HFF-Myc (cell line): Measurements from ENCODE around the gene TM2D3.

Experiments used
- DNase-seq: peaks from one replicate; pipeline ENCODE4 v3.0.0-alpha.2; 2011; ENCODE audit warnings: low read depth; ENCODE audit errors: extremely low read depth
- H3K4me3 ChIP-seq: replicated peaks from 2 replicates; pipeline ENCODE4 v1.5.1; 2011; ENCODE audit warnings: low read depth, mild to moderate bottlenecking, control low read depth, low read length
- CTCF ChIP-seq: IDR thresholded peaks from 2 replicates; pipeline ENCODE4 v1.5.1; 2012; ENCODE audit warnings: mild to moderate bottlenecking, low read depth, low read length, control low read depth; ENCODE audit errors: missing control alignments

TM2D3 gene

DNA sequence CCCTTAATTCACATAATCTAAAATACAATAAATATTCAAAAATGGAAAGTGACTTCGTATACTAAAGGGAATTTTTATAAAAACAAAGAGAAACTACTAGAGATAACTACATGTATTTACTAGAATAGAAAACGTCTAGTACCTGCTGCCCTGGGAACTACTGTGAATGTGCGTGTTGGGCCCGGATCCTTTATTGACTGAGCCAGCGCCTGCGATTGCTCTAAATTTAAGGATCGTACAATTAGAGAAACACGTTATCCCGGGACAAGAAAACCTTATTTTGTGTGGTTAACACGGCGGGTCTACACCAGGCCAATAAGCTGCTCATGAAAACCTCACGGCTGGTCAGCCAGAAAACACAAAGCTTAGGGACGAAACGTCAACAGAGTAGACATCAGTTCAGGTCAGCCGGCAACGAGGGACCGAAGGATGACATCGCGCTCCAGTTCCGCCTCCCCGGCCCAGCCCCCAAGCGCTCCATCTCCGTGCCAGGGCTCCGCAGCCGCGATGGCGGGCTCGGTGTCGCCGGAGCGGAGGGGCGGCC, 555 bp downstream of the TM2D3 start:
- no peak for DNase-seq

DNA sequence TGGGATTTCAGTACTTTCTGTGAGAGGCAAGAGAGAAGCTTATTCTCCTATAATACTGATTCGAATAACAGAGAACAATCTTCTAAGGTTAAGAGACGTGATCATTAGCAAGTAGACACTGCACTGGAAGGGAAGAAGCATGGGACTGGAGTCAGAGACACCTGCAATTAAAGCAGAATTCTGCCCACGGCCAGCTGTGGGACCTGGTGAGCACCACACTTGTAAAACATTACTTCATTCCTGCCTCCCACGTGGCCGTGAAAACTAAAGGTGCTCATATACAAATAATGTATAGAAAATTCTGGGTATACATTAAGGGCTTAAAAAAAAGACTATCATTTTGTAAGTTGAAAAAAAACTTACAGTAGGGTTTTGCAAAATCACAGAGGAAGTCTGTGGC, 2.0 kb downstream of the TM2D3 start:
- no peak for DNase-seq
- TF ChIP-seq CTCF = no peak
- peak overlapping the region; percentile 69 for H3K4me3 ChIP-seq

More for the DNA sequence above, 555 bp downstream of the TM2D3 start:
- no peak for TF ChIP-seq CTCF
- peak overlapping the region; percentile 69 for H3K4me3 ChIP-seq

GRCh38 chr15:101648356-101648755, 3.8 kb downstream of the TM2D3 start:
- no peak overlapping the region for H3K4me3 ChIP-seq
- no peak for DNase-seq
- TF ChIP-seq CTCF = no peak

- H3K4me3 ChIP-seq = no peak overlapping the region
- DNase-seq = no peak
- TF ChIP-seq CTCF = no peak
Measured at GRCh38 chr15:101647251-101647650, 4.9 kb downstream of the TM2D3 start.

DNA sequence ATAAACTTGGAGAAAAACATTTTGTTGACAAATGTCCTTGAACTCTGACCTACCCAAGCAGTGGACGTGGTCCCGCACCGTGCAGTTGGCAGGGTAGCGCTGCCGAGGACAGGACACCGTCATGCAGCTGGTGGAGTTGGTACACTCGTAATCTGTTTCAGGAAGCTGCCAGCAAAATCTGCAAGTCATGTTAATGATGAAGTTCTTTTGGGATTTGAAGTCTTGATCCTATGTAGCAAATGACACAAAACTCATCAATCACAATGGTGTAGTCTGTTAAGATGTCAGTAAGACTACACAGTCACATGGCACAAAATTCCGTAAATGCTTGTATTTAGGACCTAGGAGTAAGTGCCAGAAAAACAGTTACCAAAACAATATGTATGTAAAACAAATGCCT, 5.5 kb downstream of the TM2D3 start:
- no peak overlapping the region for H3K4me3 ChIP-seq
- DNase-seq = no peak
- TF ChIP-seq CTCF = no peak

- TF ChIP-seq CTCF = peak; percentile 8
- DNase-seq = no peak
Measured at GRCh38 chr15:101642361-101642760, 9.8 kb downstream of the TM2D3 start.

GRCh38 chr15:101641894-101642293, 10.3 kb downstream of the TM2D3 start:
- no peak for TF ChIP-seq CTCF
- no peak overlapping the region for H3K4me3 ChIP-seq
- no peak for DNase-seq

More at GRCh38 chr15:101642361-101642760, 9.8 kb downstream of the TM2D3 start:
- no peak overlapping the region for H3K4me3 ChIP-seq
